OCI-LY3 (cell line): ENCODE data around the gene CRACR2B.
A peak's percentile ranks its signal among the peaks of the same experiment; 100 is the strongest.

Experiments
- H2AFZ ChIP-seq: fragments of 200-600, 300-600 bp; shearing (Covaris generic); 2 replicates; pipeline ENCODE4 v1.6.0; 2014; ENCODE audit warnings: antibody characterized with exemption, low read depth, low read length
- H3K27ac ChIP-seq: fragments of 200-600, 300-600 bp; sonication (generic); 2 replicates; pipeline ENCODE4 v1.5.1; 2014; ENCODE audit warnings: mild to moderate bottlenecking, low read length, moderate library complexity, mixed read lengths
- H3K27me3 ChIP-seq: fragments of 200-600, 300-600 bp; sonication (generic); 2 replicates; pipeline ENCODE4 v1.6.1; 2014; ENCODE audit warnings: low read depth, low read length, mixed read lengths
- H3K36me3 ChIP-seq: fragments of 200-600, 300-600 bp; sonication (generic); replicated peaks from 2 replicates; pipeline ENCODE3; 2014; ENCODE audit warnings: low read depth, low read length, mixed read lengths
- H3K4me1 ChIP-seq: fragments of 300-600, 200-600 bp; sonication (generic); 2 replicates; pipeline ENCODE4 v1.6.1; 2014; ENCODE audit warnings: low read length, mixed read lengths
- H3K4me2 ChIP-seq: fragments of 200-600, 300-600 bp; sonication (generic); 2 replicates; pipeline ENCODE4 v1.6.1; 2014; ENCODE audit warnings: low read length, mixed read lengths
- H3K4me3 ChIP-seq: fragments of 300-600, 200-600 bp; sonication (generic); 2 replicates; pipeline ENCODE4 v1.5.1; 2014; ENCODE audit warnings: antibody characterized with exemption, mild to moderate bottlenecking, low read length, moderate library complexity
- H3K79me2 ChIP-seq: fragments of 300-600, 200-600 bp; shearing (Covaris generic); 2 replicates; pipeline ENCODE4 v1.6.1; 2014; ENCODE audit warnings: mild to moderate bottlenecking, low read length, mixed read lengths
- H3K9ac ChIP-seq: fragments of 300-600, 200-600 bp; shearing (Covaris generic); 2 replicates; pipeline ENCODE4 v1.6.0; 2014; ENCODE audit warnings: mild to moderate bottlenecking, low read length, moderate library complexity
- H3K9me3 ChIP-seq: fragments of 200-600, 300-600 bp; shearing (Covaris generic); 2 replicates; pipeline ENCODE4 v1.6.1; 2014; ENCODE audit warnings: low read length, mixed read lengths; ENCODE audit not compliant: insufficient read depth
- H4K20me1 ChIP-seq: fragments of 200-600, 300-600 bp; sonication (generic); 2 replicates; pipeline ENCODE4 v1.6.1; 2016; ENCODE audit warnings: low read length, mixed read lengths; ENCODE audit not compliant: insufficient read depth
- EZH2phosphoT487 ChIP-seq: fragments of 200-600 bp; shearing (Covaris generic); IDR thresholded peaks from 2 replicates; pipeline ENCODE4 v1.6.1; 2018; ENCODE audit warnings: antibody characterized with exemption, mixed run types, low read depth
- TF ChIP-seq, protein P1 (sequence below): fragments of 200-600, 300-600 bp; sonication (generic); IDR thresholded peaks from 2 replicates; pipeline ENCODE4 v1.5.1; 2014; ENCODE audit warnings: antibody characterized with exemption, low read length, low read depth

Gene CRACR2B

DNA sequence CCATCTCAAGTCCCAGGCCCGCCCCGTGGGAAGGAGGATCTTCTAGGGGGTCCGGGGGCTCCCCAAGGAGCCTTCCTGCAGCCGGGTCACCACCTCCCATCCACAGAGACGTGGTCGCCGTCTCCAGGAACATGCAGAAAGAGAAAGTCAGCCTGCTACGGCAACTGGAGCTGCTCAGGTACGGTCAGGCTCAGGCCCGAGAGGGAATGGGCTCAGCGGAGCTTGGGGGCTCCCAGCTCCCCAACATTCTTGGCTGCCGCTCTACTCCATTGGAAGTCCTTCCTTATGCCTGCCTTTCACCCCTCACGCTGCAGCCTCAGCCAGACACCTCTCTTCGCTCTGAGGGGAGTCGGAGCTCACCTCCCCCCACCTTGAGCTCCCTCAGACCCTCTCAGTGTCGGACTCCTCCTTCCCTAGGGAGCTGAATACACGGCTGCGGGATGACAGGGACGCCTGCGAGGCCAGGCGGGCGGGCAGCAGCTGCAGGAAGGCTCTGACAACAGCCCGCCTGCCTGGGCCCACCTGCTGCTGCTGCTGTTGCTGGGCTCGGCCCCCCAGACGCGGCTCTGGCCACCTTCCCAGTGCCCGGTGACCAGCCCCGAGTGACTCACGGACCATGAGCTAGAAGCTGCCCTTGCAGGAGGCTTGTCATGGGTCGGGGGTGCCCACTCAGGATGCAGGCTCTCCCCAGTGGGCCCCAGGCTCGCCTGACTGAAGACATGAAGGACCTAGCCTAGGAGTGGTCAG, 3.6 kb downstream of the CRACR2B start:
- no peaks in the 10 kb centered on the region for H3K27me3 ChIP-seq
- TF ChIP-seq EZH2phosphoT487, result no peak
- TF ChIP-seq, protein P1, sequence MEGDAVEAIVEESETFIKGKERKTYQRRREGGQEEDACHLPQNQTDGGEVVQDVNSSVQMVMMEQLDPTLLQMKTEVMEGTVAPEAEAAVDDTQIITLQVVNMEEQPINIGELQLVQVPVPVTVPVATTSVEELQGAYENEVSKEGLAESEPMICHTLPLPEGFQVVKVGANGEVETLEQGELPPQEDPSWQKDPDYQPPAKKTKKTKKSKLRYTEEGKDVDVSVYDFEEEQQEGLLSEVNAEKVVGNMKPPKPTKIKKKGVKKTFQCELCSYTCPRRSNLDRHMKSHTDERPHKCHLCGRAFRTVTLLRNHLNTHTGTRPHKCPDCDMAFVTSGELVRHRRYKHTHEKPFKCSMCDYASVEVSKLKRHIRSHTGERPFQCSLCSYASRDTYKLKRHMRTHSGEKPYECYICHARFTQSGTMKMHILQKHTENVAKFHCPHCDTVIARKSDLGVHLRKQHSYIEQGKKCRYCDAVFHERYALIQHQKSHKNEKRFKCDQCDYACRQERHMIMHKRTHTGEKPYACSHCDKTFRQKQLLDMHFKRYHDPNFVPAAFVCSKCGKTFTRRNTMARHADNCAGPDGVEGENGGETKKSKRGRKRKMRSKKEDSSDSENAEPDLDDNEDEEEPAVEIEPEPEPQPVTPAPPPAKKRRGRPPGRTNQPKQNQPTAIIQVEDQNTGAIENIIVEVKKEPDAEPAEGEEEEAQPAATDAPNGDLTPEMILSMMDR, result no peak
- H3K4me1 ChIP-seq, result peaks cover 38% of the 10 kb centered on the region
- no peaks in the 10 kb centered on the region for H3K9me3 ChIP-seq
- H3K4me2 ChIP-seq, result no peak overlapping the region
- H3K36me3 ChIP-seq, result no peaks in the 10 kb centered on the region
- H3K27ac ChIP-seq, result no peak overlapping the region
- peak overlapping the region; percentile 93; the same call in 1 of the 2 replicates for H3K4me3 ChIP-seq
- H4K20me1 ChIP-seq, result peaks cover 8% of the 10 kb centered on the region; the same call in 1 of the 2 replicates
- no peak overlapping the region for H2AFZ ChIP-seq
- H3K79me2 ChIP-seq, result peaks cover 9% of the 10 kb centered on the region
- no peak overlapping the region for H3K9ac ChIP-seq

DNA sequence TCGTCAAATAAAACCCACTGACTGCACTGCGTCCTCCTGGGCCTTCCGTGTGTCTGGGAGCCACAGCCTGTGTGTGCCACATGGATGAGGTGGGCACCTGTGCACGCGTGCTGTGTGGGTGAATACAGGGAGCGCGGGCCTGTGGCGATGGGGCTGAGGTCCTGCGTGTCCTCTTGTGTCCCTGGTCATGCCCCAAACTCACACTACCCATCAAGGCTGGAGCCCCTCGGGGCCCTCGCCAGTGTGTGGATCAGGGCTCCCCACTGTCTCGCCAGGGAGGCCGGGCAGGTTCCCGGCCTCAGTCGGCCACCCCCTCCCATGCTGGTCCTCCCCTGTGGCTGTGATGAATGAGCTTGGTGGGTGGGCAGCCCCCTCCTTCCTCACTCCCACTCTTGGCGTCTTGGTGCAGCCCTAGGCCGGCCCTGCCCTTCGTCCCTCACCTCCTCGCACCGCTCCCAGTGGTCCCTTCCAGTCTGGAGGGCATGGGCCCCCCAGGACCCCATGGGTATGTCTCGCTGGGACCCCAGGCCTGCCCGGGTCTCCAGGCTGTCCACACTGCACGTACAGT, 4.3 kb downstream of the CRACR2B start:
- Histone ChIP-seq H3K9me3 (no peaks in the 10 kb centered on the region), H3K36me3 (peaks cover 1% of the 10 kb centered on the region), H4K20me1 (peaks cover 8% of the 10 kb centered on the region; the same call in 1 of the 2 replicates), H3K27me3 (no peaks in the 10 kb centered on the region), H3K79me2 (peaks cover 9% of the 10 kb centered on the region), H3K4me2 (peak overlapping the region; percentile 99), H3K9ac (peak overlapping the region; percentile 76), H3K27ac (peak overlapping the region; percentile 1; the same call in 1 of the 2 replicates), H3K4me3 (peak overlapping the region; percentile 93), H2AFZ (no peak overlapping the region), H3K4me1 (peaks cover 34% of the 10 kb centered on the region)
- no peak for TF ChIP-seq EZH2phosphoT487
- TF ChIP-seq, protein P1, result no peak

DNA sequence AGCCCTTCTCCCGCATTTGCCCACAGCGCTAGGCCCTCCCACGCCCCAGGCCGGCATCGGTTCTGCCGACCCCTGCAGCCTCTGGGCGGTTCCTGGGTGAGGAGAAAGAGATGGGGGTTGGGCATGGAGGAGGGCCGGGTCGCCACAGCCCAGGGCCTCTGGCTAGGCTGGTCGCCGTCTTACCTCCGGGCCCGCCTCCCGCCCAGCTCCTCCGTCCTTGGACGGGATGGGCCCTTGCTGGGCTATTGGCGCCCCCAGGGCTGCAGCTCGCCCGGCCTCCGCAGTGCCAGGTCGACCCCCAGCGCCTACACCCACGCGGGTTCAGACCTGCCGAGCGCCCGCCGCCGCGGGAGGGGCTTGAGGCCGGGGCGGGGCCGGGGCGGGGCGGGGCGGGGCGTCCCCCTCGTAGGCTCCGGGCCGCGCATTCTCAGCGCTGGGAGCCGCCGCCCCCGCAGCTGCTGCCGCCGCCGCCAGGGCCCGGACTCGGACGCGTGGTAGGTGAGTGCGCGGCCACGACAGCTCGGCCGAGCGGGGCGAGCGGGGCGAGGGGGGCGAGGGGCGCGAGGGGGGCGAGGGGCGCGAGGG, 4.9 kb downstream of the CRACR2B start, which contains the start of gene CD151:
Gene CD151 (plus strand): TSS at position 424 of the 585 bp plus-strand sequence. CDS start 3,118 bp downstream, outside the sequence.
- H3K4me3 ChIP-seq, result peak within 1 kb of the TSS; percentile 93
- TF ChIP-seq, protein P1, result no peak
- no peak for TF ChIP-seq EZH2phosphoT487
- peak within 1 kb of the TSS; percentile 99 for H3K4me2 ChIP-seq
- no peaks in the 10 kb centered on the region for H3K9me3 ChIP-seq
- no peaks in the 10 kb centered on the region for H3K27me3 ChIP-seq
- peak within 1 kb of the TSS; percentile 79 for H3K9ac ChIP-seq
- no peak within 1 kb of the TSS for H2AFZ ChIP-seq
- peak within 1 kb of the TSS; percentile 10; the same call in 1 of the 2 replicates for H3K27ac ChIP-seq
- H3K36me3 ChIP-seq, result peaks cover 7% of the 10 kb centered on the region
- peaks cover 32% of the 10 kb centered on the region for H3K4me1 ChIP-seq
- peaks cover 9% of the 10 kb centered on the region for H3K79me2 ChIP-seq
- peaks cover 8% of the 10 kb centered on the region; the same call in 1 of the 2 replicates for H4K20me1 ChIP-seq
